ENCODE measurements around the gene ATP6V0A1.

DNA sequence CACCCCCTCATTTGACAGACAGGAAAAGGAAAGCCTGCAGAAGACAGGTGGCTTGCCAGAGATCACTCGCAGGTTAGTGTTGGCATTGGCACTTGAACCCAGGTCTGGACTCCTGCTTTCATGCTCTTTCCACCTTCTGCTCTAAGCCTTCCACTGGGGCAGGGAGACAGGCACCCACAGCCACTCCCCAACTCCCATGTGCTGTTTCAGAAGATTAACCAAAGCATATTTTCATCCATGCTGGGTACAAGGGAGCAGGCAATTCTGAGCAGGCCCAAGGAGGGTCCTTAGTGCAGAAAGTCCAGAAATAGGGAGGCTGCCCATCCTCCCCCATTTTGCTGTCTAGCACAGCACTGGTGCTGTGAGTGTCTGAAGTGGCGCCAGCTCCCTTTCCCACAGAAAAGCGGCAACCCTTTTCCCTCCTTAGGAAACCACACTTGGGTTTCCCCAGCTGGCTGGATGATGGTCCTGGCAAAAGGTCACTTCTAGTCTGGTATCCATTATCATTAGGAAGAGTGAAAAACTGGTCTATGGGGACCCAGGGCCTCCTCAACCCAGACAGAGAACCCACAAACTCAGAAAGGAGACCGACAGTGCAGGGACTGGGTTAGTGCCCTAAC, 33.6 kb upstream of the ATP6V0A1 start:
- TF ChIP-seq, protein P1, sequence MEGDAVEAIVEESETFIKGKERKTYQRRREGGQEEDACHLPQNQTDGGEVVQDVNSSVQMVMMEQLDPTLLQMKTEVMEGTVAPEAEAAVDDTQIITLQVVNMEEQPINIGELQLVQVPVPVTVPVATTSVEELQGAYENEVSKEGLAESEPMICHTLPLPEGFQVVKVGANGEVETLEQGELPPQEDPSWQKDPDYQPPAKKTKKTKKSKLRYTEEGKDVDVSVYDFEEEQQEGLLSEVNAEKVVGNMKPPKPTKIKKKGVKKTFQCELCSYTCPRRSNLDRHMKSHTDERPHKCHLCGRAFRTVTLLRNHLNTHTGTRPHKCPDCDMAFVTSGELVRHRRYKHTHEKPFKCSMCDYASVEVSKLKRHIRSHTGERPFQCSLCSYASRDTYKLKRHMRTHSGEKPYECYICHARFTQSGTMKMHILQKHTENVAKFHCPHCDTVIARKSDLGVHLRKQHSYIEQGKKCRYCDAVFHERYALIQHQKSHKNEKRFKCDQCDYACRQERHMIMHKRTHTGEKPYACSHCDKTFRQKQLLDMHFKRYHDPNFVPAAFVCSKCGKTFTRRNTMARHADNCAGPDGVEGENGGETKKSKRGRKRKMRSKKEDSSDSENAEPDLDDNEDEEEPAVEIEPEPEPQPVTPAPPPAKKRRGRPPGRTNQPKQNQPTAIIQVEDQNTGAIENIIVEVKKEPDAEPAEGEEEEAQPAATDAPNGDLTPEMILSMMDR (IDR thresholded peaks at IDR 0.05) = no peak
- no peak for TF ChIP-seq ZFX (IDR thresholded peaks at IDR 0.05; ENCODE audit: borderline replicate concordance)

Measured in 22Rv1 (cell line).